Testis (tissue), 2 donors: ENCODE measurements around the gene ERC2.

ENCODE experiments used
- CTCF ChIP-seq, 3 experiments: fragments of 450-650 bp in 2 of 3; fragments of 200-600 bp in 1 of 3; sonication (generic) in 1 of 3; IDR thresholded peaks; one replicate each; pipeline ENCODE4 v1.5.1; 2016 to 2019; ENCODE audit warnings: antibody characterized with exemption in 3 of 3, mild to moderate bottlenecking in 2 of 3, moderate library complexity in 1 of 3
- POLR2A ChIP-seq: fragments of 450-650 bp; IDR thresholded peaks from one replicate; pipeline ENCODE4 v1.6.1; 2017; ENCODE audit warnings: antibody characterized with exemption, mild to moderate bottlenecking, moderate library complexity

- no peak for TF ChIP-seq CTCF (IDR thresholded peaks at IDR 0.05)
- no peak for TF ChIP-seq POLR2A
Measured at GRCh38 chr3:55790596-55791350, 677.5 kb downstream of the ERC2 start.
